Spleen (tissue), 11 donors: ENCODE data around the gene CELA2A. TPM values are rescaled to one million over a fixed set of nuclear protein-coding genes. Genes with fewer than 3 reads are reported as not detected.

Source experiments
- DNase-seq: peaks from one replicate; pipeline ENCODE4 v3.0.0-alpha.2; 2020
- H3K27ac ChIP-seq, 8 donors: fragments of 200-600 bp; sonication (generic) in 7 of 8; 1 replicate in 4 of 8; 2 replicates in 4 of 8; pipeline versions ENCODE4 v1.5.0 to v1.8.0; 2016 to 2021; ENCODE audit warnings: inconsistent platforms in 4 of 8, mild to moderate bottlenecking in 4 of 8, moderate library complexity in 1 of 8
- H3K27me3 ChIP-seq, 7 donors: fragments of 200-600 bp; sonication (generic) in 6 of 7; replicated peaks in 1 of 7; 1 replicate in 4 of 7; 2 replicates in 3 of 7; pipeline versions ENCODE4 v1.5.0 to v1.8.0; 2016 to 2021; ENCODE audit warnings: inconsistent platforms in 3 of 7, mild to moderate bottlenecking in 1 of 7
- H3K36me3 ChIP-seq, 6 donors: fragments of 200-600 bp; sonication (generic) in 5 of 6; 1 replicate in 4 of 6; 2 replicates in 2 of 6; pipeline versions ENCODE4 v1.5.0 to v1.8.0; 2016 to 2021; ENCODE audit warnings: inconsistent platforms in 2 of 6
- H3K4me1 ChIP-seq, 6 donors: fragments of 200-600 bp; sonication (generic) in 5 of 6; 1 replicate in 3 of 6; 2 replicates in 3 of 6; pipeline versions ENCODE4 v1.5.0 to v1.8.0; 2016 to 2021; ENCODE audit warnings: inconsistent platforms in 3 of 6
- H3K4me3 ChIP-seq, 8 donors: fragments of 200-600 bp; sonication (generic) in 7 of 8; 1 replicate in 4 of 8; 2 replicates in 4 of 8; pipeline versions ENCODE4 v1.5.0 to v1.8.0; 2016 to 2021; ENCODE audit warnings: inconsistent platforms in 4 of 8, mild to moderate bottlenecking in 4 of 8, moderate library complexity in 2 of 8
- H3K9me3 ChIP-seq, 8 donors: fragments of 200-600 bp; sonication (generic) in 7 of 8; 1 replicate in 4 of 8; 2 replicates in 4 of 8; pipeline versions ENCODE4 v1.5.0 to v1.8.0; 2016 to 2021; ENCODE audit warnings: inconsistent platforms in 4 of 8
- POLR2A ChIP-seq, 3 donors: fragments of 450-650 bp; IDR thresholded peaks; one replicate each; pipeline ENCODE4 v1.5.1; 2017; ENCODE audit warnings: antibody characterized with exemption in 3 of 3, mild to moderate bottlenecking in 1 of 3
- POLR2AphosphoS5 ChIP-seq, 3 donors: sonication (generic); formaldehyde crosslinking; IDR thresholded peaks; one replicate each; pipeline ENCODE4 v1.5.1; 2017; ENCODE audit warnings: antibody characterized with exemption in 3 of 3
- WGBS, 5 donors: extraction: QIAGEN DNeasy Blood & Tissue Kit in 3 of 5; methylation state at CpG; one replicate each; pipeline versions ENCODE4 v1.1.5 to v1.1.7; 2013 to 2018; 5-methylcytosine and 5-hydroxymethylcytosine counted together
- intact Hi-C: fragments of 100-400 bp; cut with DNase I; formaldehyde crosslinking; loops from one replicate; pipeline ENCODE4 v1.15.0; 2023; ENCODE audit warnings: low total_unique reads
- polyA plus RNA-seq, 3 donors: library from polyadenylated mRNA; stranded (reverse); fragments of 200-250 nt; gene quantifications; one replicate each; pipeline ENCODE4 v1.2.1, GENCODE V29; 2013
- total RNA-seq, 7 donors: library from RNA; depleted of rRNA in 3 of 7; stranded (reverse); fragments of >200 nt in 3 of 7; fragmentation: NEBNext Ultra II Directional in 4 of 7; extraction: Animal tissue kit (Norgen Biotek cat#: 25700) in 4 of 7; gene quantifications; one replicate each; pipeline versions ENCODE4 v1.1.0 to v1.2.1, GENCODE V29; 2016 to 2021
- TF ChIP-seq, protein P1 (sequence below), 11 experiments: fragments of 200-600 bp in 7 of 11; fragments of 450-650 bp in 4 of 11; sonication (generic) in 4 of 11; IDR thresholded peaks in 8 of 11; conservative IDR thresholded peaks in 3 of 11; 1 replicate in 7 of 11; 2 replicates in 4 of 11; pipeline versions ENCODE4 v1.4.0 to v1.8.0; 2016 to 2021; ENCODE audit warnings: antibody characterized with exemption in 11 of 11, inconsistent platforms in 4 of 11, mild to moderate bottlenecking in 1 of 11
- donor health status: healthy with polysubstance abuse.
- donor health status: DM: no; HTN: no; CAD: no; lungs with moderate emphysema.
- donor health status: DM: no; HTN: no; CAD: no.
- donor health status: Bipolar disorder and iron deficiency.
- donor health status: healthy.
- donor health status: DM: no; HTN: no; CAD: no.
- donor health status: DM: yes; HTN: yes; CAD: no.

CELA2A gene
- total and polyA plus RNA-seq, 10 donors = 0.09 to 0.79 (median 0.30) TPM; not detected in 4

DNA sequence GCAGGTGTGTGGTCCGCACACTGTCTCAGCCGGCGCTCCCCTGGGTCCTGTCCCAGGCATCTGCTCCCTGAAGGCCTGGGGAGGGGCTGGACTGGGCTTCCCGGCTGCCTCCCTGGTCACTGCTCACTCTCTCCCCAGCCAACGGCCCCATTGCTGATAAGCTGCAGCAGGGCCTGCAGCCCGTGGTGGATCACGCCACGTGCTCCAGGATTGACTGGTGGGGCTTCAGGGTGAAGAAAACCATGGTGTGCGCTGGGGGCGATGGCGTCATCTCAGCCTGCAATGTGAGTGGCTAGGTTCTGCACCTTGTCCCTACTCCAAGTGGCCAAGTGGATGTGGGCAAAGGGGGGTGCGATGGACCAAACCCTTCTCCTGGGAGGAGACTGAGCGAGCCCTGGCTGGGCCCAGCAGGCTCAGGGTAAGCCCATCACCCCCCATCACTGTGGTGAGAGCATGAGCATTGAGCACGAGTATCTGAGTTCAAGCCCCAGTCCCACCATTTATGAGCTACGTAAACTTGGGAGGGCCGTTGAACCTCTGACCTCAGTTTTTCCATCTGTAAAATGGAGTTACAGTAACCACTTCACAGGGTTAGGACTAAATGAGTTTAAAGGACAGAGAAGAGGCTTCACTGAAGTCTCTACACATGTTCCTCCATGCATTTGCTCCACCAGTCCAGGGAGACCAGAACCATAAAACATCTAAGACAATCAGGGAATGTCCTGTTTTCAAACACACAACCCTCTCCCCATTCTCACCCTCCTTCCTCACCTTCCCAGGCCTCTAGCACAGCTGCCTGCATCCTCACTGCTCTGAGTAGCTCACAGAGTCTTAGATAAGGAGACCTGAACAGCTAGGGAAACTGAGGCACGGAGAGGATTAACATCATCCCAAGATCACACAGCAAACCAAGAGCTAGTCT lies 11.8 kb upstream of the CELA2A start:
- 79 to 89% (median 84%) methylated on average over 16 to 17 of the region's 17 CpGs for WGBS, 5 donors
- no peak overlapping the region for H3K4me3 ChIP-seq
- H3K27ac ChIP-seq = no peak overlapping the region
- no peaks in the 10 kb centered on the region for H3K9me3 ChIP-seq
- intact Hi-C loops = no loop called here
- H3K4me1 ChIP-seq = peaks cover 0 to 3% (median 0%) of the 10 kb centered on the region in 6 donors
- H3K36me3 ChIP-seq = no peaks in the 10 kb centered on the region
- peaks cover 0 to 32% (median 0%) of the 10 kb centered on the region in 7 donors for H3K27me3 ChIP-seq
- DNase-seq = no peak
- TF ChIP-seq POLR2A (IDR thresholded peaks at IDR 0.05) (no peak), POLR2AphosphoS5 (IDR thresholded peaks at IDR 0.05) (no peak)
- TF ChIP-seq, protein P1, sequence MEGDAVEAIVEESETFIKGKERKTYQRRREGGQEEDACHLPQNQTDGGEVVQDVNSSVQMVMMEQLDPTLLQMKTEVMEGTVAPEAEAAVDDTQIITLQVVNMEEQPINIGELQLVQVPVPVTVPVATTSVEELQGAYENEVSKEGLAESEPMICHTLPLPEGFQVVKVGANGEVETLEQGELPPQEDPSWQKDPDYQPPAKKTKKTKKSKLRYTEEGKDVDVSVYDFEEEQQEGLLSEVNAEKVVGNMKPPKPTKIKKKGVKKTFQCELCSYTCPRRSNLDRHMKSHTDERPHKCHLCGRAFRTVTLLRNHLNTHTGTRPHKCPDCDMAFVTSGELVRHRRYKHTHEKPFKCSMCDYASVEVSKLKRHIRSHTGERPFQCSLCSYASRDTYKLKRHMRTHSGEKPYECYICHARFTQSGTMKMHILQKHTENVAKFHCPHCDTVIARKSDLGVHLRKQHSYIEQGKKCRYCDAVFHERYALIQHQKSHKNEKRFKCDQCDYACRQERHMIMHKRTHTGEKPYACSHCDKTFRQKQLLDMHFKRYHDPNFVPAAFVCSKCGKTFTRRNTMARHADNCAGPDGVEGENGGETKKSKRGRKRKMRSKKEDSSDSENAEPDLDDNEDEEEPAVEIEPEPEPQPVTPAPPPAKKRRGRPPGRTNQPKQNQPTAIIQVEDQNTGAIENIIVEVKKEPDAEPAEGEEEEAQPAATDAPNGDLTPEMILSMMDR (IDR thresholded peaks at IDR 0.05 in 8 of 11, conservative IDR thresholded peaks at IDR 0.05 in 3 of 11) = no peak

DNA sequence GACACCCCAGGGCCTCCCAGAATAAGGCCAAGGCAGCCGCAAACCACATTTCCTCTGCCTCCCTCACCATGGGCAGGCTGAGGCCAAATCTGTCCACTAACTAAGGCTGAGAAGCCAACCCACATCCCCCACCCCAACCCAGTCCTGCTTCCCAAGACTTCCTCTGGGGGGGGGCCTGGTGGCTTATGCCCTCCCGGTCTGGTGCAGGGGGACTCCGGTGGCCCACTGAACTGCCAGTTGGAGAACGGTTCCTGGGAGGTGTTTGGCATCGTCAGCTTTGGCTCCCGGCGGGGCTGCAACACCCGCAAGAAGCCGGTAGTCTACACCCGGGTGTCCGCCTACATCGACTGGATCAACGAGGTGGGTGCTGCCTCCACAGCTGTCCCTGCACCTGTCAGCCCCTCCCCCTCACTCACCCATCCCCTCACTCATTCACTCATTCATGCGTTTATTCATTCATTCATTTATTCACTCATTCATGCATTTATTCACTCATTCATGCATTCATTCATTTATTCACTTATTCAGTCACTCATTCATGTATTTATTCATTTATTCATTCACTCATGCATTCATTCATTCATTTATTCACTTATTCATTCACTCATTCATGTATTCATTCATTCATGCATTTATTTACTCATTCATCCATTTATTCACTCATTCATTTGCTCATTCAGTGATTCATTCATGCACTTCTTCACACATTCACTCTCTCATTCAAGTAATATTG lies 11.0 kb upstream of the CELA2A start:
- H3K4me3 ChIP-seq = no peak overlapping the region
- no peak overlapping the region for H3K27ac ChIP-seq
- intact Hi-C loops = no loop called here
- H3K27me3 ChIP-seq = peaks cover 0 to 32% (median 0%) of the 10 kb centered on the region in 7 donors
- H3K9me3 ChIP-seq = no peaks in the 10 kb centered on the region
- TF ChIP-seq POLR2AphosphoS5 (IDR thresholded peaks at IDR 0.05) (no peak), POLR2A (IDR thresholded peaks at IDR 0.05) (no peak)
- TF ChIP-seq, protein P1 (IDR thresholded peaks at IDR 0.05 in 8 of 11, conservative IDR thresholded peaks at IDR 0.05 in 3 of 11) = no peak
- no peak for DNase-seq
- no peaks in the 10 kb centered on the region for H3K36me3 ChIP-seq
- 63 to 78% (median 65%) methylated on average over 14 of the region's 14 CpGs for WGBS, 5 donors
- H3K4me1 ChIP-seq = peaks cover 0 to 3% (median 0%) of the 10 kb centered on the region in 6 donors

DNA sequence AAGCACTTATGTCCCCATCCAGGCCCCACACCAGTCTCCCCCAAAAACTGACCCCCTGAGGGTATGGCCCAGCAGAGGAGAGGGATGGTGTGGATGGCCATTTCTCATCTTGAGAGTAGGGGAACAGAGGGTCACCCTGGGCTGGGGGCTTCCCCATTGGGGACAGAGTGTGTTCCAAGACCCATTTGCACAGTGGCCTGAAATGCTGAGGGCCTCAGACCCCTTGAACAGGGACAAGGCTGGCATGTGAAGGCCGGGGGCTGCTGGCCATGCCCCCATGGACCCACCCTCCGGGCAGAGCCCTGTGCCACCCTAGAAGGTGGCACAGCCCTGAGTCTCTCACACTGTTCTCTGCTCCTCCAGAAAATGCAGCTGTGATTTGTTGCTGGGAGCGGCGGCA lies 10.3 kb upstream of the CELA2A start:
- 72 to 82% (median 73%) methylated on average over 4 of the region's 4 CpGs for WGBS, 5 donors

More for the DNA sequence above, 10.3 kb upstream of the CELA2A start:
- intact Hi-C loops = no loop called here
- Histone ChIP-seq H3K27me3 (peaks cover 0 to 32% (median 0%) of the 10 kb centered on the region in 7 donors), H3K36me3 (no peaks in the 10 kb centered on the region), H3K9me3 (no peaks in the 10 kb centered on the region), H3K4me1 (peaks cover 0 to 3% (median 0%) of the 10 kb centered on the region in 6 donors), H3K27ac (no peak overlapping the region), H3K4me3 (no peak overlapping the region)
- DNase-seq = no peak
- TF ChIP-seq POLR2A (IDR thresholded peaks at IDR 0.05) = no peak
- no peak for TF ChIP-seq POLR2AphosphoS5 (IDR thresholded peaks at IDR 0.05)
- TF ChIP-seq, protein P1 (IDR thresholded peaks at IDR 0.05 in 8 of 11, conservative IDR thresholded peaks at IDR 0.05 in 3 of 11) = no peak
